Measurements from ENCODE around the gene FREM2.

DNA sequence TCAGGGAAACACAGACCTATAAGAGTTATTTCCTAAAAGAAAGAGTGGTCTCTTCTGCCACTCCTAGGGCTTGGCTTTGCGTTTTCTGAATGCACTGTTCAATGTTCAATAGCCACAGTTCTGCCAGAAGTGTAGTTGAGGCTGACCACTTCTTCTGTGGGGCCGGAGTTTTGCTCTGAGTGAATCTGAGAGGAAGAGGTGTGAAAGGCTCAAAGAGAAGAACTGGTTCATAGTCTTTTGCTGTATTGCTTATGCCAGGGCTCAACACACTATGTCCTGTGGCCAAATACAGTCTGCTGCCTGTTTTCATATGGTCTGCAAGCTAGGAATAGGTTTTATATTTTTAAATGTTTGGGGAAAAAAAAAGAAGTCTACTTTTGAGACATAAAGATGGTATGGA, 175.6 kb downstream of the FREM2 start:
- TF ChIP-seq POLR2A (IDR thresholded peaks at IDR 0.05) = no peak
- TF ChIP-seq, protein P1, sequence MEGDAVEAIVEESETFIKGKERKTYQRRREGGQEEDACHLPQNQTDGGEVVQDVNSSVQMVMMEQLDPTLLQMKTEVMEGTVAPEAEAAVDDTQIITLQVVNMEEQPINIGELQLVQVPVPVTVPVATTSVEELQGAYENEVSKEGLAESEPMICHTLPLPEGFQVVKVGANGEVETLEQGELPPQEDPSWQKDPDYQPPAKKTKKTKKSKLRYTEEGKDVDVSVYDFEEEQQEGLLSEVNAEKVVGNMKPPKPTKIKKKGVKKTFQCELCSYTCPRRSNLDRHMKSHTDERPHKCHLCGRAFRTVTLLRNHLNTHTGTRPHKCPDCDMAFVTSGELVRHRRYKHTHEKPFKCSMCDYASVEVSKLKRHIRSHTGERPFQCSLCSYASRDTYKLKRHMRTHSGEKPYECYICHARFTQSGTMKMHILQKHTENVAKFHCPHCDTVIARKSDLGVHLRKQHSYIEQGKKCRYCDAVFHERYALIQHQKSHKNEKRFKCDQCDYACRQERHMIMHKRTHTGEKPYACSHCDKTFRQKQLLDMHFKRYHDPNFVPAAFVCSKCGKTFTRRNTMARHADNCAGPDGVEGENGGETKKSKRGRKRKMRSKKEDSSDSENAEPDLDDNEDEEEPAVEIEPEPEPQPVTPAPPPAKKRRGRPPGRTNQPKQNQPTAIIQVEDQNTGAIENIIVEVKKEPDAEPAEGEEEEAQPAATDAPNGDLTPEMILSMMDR (IDR thresholded peaks at IDR 0.05) = no peak

All from body of pancreas (tissue), 4 donors.